ENCODE measurements around the gene KIAA1586. TPM values are rescaled to one million over a fixed set of nuclear protein-coding genes. Genes with fewer than 3 reads are reported as not detected.

Gene KIAA1586
- total and polyA plus RNA-seq, 9 donors, result 6.4 to 34.4 (median 20.0) TPM

- WGBS, 3 donors, result 80 to 83% (median 82%) methylated on average over 9 of the region's 9 CpGs
- intact Hi-C loops (cut with DNase I), result no loop called here
- Histone ChIP-seq H3K27me3 (no peaks in the 10 kb centered on the region), H3K4me3 (no peak overlapping the region), H3K36me3 (no peaks in the 10 kb centered on the region), H3K4me1 (ENCODE audit: insufficient read depth) (no peaks in the 10 kb centered on the region), H3K27ac (no peak overlapping the region), H3K9me3 (no peaks in the 10 kb centered on the region)
- no peak for DNase-seq
- TF ChIP-seq POLR2A (IDR thresholded peaks at IDR 0.05) (no peak), CTCF (IDR thresholded peaks at IDR 0.05) (no peak), EP300 (IDR thresholded peaks at IDR 0.05) (no peak)
These were observed 23.4 kb downstream of the KIAA1586 start for GRCh38 chr6:57069920-57070331.

GRCh38 chr6:57072108-57072507 is 25.6 kb downstream of the KIAA1586 start:
- Histone ChIP-seq H3K27ac (no peak overlapping the region), H3K36me3 (no peaks in the 10 kb centered on the region), H3K27me3 (no peaks in the 10 kb centered on the region), H3K4me1 (ENCODE audit: insufficient read depth) (no peaks in the 10 kb centered on the region), H3K9me3 (no peaks in the 10 kb centered on the region), H3K4me3 (no peak overlapping the region)
- TF ChIP-seq POLR2A (IDR thresholded peaks at IDR 0.05) (no peak), CTCF (IDR thresholded peaks at IDR 0.05) (no peak), EP300 (IDR thresholded peaks at IDR 0.05) (no peak)
- intact Hi-C loops (cut with DNase I), result no loop called here
- no peak for DNase-seq
- 78 to 80% (median 79%) methylated on average over 3 of the region's 3 CpGs for WGBS, 3 donors

GRCh38 chr6:57074383-57074782 is 27.9 kb downstream of the KIAA1586 start:
- no peak for DNase-seq
- H3K27ac ChIP-seq, result no peak overlapping the region
- H3K36me3 ChIP-seq, result no peaks in the 10 kb centered on the region
- no peaks in the 10 kb centered on the region for H3K4me1 ChIP-seq (ENCODE audit: insufficient read depth)
- H3K9me3 ChIP-seq, result no peaks in the 10 kb centered on the region
- intact Hi-C loops (cut with DNase I), result no loop called here
- TF ChIP-seq CTCF (IDR thresholded peaks at IDR 0.05) (no peak), POLR2A (IDR thresholded peaks at IDR 0.05) (no peak), EP300 (IDR thresholded peaks at IDR 0.05) (no peak)
- 89 to 94% (median 92%) methylated on average over 8 of the region's 8 CpGs for WGBS, 3 donors
- no peak overlapping the region for H3K4me3 ChIP-seq
- H3K27me3 ChIP-seq, result no peaks in the 10 kb centered on the region

DNA sequence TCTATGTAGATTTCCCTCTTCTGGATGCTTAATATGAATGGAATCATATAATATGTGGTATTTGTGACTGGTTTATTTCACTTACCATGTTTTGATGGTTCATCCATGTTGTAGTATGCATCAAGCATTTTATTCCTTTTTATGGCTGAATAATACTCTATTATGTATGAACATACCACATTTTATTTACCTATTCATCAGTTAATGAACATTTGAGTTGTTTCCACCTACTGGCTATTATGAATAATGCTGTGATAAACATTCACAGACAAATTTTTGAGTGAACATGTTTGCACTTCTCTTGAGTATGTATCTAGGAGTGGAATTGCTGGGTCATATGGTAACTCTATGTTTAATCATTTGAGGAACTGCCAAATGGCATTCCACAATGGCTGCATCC is 28.6 kb downstream of the KIAA1586 start:
- no peaks in the 10 kb centered on the region for H3K27me3 ChIP-seq
- no peak for DNase-seq
- H3K4me1 ChIP-seq (ENCODE audit: insufficient read depth), result no peaks in the 10 kb centered on the region
- intact Hi-C loops (cut with DNase I), result no loop called here
- no peak overlapping the region for H3K4me3 ChIP-seq
- H3K27ac ChIP-seq, result no peak overlapping the region
- H3K9me3 ChIP-seq, result no peaks in the 10 kb centered on the region
- no peak for TF ChIP-seq CTCF (IDR thresholded peaks at IDR 0.05)
- TF ChIP-seq EP300 (IDR thresholded peaks at IDR 0.05), result no peak
- TF ChIP-seq POLR2A (IDR thresholded peaks at IDR 0.05), result no peak
- H3K36me3 ChIP-seq, result no peaks in the 10 kb centered on the region
